K562 (cell line): ENCODE data around the gene BSCL2. TPM values are rescaled to one million over a fixed set of nuclear protein-coding genes. Genes with fewer than 3 reads are reported as not detected.

Experiments
- ARID2 ChIP-seq: fragments of 450-650 bp; IDR thresholded peaks from 2 replicates; pipeline ENCODE4 v1.6.1; 2017; ENCODE audit warnings: antibody characterized with exemption, mild to moderate bottlenecking
- BHLHE40 ChIP-seq: IDR thresholded peaks from 2 replicates; pipeline ENCODE4 v1.6.1; 2011; ENCODE audit warnings: low read length, improper control_type of control experiment
- CTBP1 ChIP-seq: fragments of 450-650 bp; IDR thresholded peaks from 2 replicates; pipeline ENCODE4 v1.6.1; 2016; ENCODE audit warnings: borderline replicate concordance
- GATA2 ChIP-seq: sonication (generic); formaldehyde crosslinking; IDR thresholded peaks from 2 replicates; pipeline ENCODE4 v1.4.0; 2020; ENCODE audit warnings: mild to moderate bottlenecking, missing genetic modification reagents
- MAFG ChIP-seq: fragments of 450-650 bp; conservative IDR thresholded peaks from 2 replicates; pipeline ENCODE4 v1.6.1; 2016; ENCODE audit warnings: missing genetic modification characterization, missing compliant biosample characterization
- RAD21 ChIP-seq, 2 experiments: fragments of 250-450 bp in 1 of 2; fragments of 450-650 bp in 1 of 2; sonication (Bioruptor Pico) in 1 of 2; formaldehyde crosslinking in 1 of 2; IDR thresholded peaks in 1 of 2; conservative IDR thresholded peaks in 1 of 2; 2 replicates each; pipeline versions ENCODE4 v1.4.0 to v1.8.0; 2020 to 2022; ENCODE audit warnings: mild to moderate bottlenecking in 2 of 2, moderate library complexity in 1 of 2
- SPI1 ChIP-seq: IDR thresholded peaks from 2 replicates; pipeline ENCODE4 v1.6.1; 2011; ENCODE audit warnings: low read depth, low read length, control low read depth, borderline replicate concordance
- USF1 ChIP-seq: sonication (generic); formaldehyde crosslinking; IDR thresholded peaks from 2 replicates; pipeline ENCODE4 v1.9.0; 2022; ENCODE audit warnings: mild to moderate bottlenecking, missing genetic modification reagents
- YY1 ChIP-seq, 3 experiments: IDR thresholded peaks; 2 replicates each; pipeline ENCODE4 v1.6.1; 2011; ENCODE audit warnings: low read length in 2 of 3, mild to moderate bottlenecking in 2 of 3, moderate library complexity in 2 of 3, borderline replicate concordance in 1 of 3, control low read depth in 1 of 3, low read depth in 1 of 3; ENCODE audit not compliant: insufficient read depth in 3 of 3, insufficient replicate concordance in 2 of 3, control insufficient read depth in 1 of 3, insufficient read length in 1 of 3; ENCODE audit errors: extremely low read depth in 1 of 3
- ZBTB17 ChIP-seq: fragments of 450-650 bp; formaldehyde crosslinking; IDR thresholded peaks from 2 replicates; pipeline ENCODE4 v1.4.0; 2020; ENCODE audit warnings: mild to moderate bottlenecking
- ZBTB34 ChIP-seq: fragments of 250-450 bp; sonication (Bioruptor Pico); IDR thresholded peaks from 2 replicates; pipeline ENCODE4 v1.8.0; 2021; ENCODE audit warnings: mild to moderate bottlenecking, moderate library complexity
- ZFP1 ChIP-seq: fragments of 450-650 bp; formaldehyde crosslinking; IDR thresholded peaks from 2 replicates; pipeline ENCODE4 v1.4.0; 2020; ENCODE audit warnings: mild to moderate bottlenecking, mixed read lengths
- ZNF318 ChIP-seq, 2 experiments: fragments of 450-650 bp; IDR thresholded peaks; 2 replicates each; pipeline ENCODE4 v1.6.1; 2016; ENCODE audit warnings: mild to moderate bottlenecking in 2 of 2, borderline replicate concordance in 1 of 2, low read depth in 1 of 2, moderate library complexity in 1 of 2
- ZNF354B ChIP-seq: fragments of 250-450 bp; sonication (Bioruptor Pico); IDR thresholded peaks from 2 replicates; pipeline ENCODE4 v1.4.0; 2020
- ZNF551 ChIP-seq: fragments of 250-450 bp; sonication (Bioruptor Pico); IDR thresholded peaks from 2 replicates; pipeline ENCODE4 v1.5.0; 2021; ENCODE audit warnings: mild to moderate bottlenecking, moderate library complexity
- ZNF707 ChIP-seq: fragments of 250-450 bp; sonication (Bioruptor Pico); conservative IDR thresholded peaks from 2 replicates; pipeline ENCODE4 v1.8.0; 2022; ENCODE audit warnings: inconsistent platforms, mild to moderate bottlenecking, moderate library complexity
- ZNF830 ChIP-seq: fragments of 250-450 bp; sonication (Bioruptor Pico); IDR thresholded peaks from 2 replicates; pipeline ENCODE4 v1.5.0; 2021; ENCODE audit warnings: mild to moderate bottlenecking
- polyA plus RNA-seq, 8 experiments: library from polyadenylated mRNA; depleted of rRNA in 4 of 8; stranded (reverse) in 5 of 8; unstranded in 3 of 8; fragments of >200 nt; fragmentation: Nextera tagmentation in 2 of 8; fragmentation: Illumina TruSeq in 1 of 8; extraction: Ambion mirVana in 2 of 8; extraction: Trizol in 1 of 8; gene quantifications; 2 replicates each; pipeline versions ENCODE4 v1.2.1 to v1.2.3, GENCODE V29; 2011 to 2014; ENCODE audit warnings: inconsistent platforms in 1 of 8, missing spikeins in 1 of 8
- total RNA-seq, 7 experiments: library from RNA; depleted of rRNA in 6 of 7; stranded (reverse); fragments of >200 nt in 6 of 7; fragmentation: Illumina TruSeq in 2 of 7; extraction: Trizol in 2 of 7; gene quantifications; 2 replicates each; pipeline versions ENCODE4 v1.2.1 to v1.2.3, GENCODE V29; 2011 to 2021; ENCODE audit warnings: low replicate concordance in 1 of 7

BSCL2 gene
- total and polyA plus RNA-seq, 9 of the 15 experiments (the other 6 are each of a cell fraction or from before 2014, with no cell fraction given), result 18.9 to 51.7 (median 35.2) TPM

- TF ChIP-seq ZBTB17 (CRISPR knock-in tag), result 0 out of 2 replicates have a peak, but pooled peaks have one; percentile 39
- TF ChIP-seq ZBTB34 (CRISPR knock-in tag), result no peak
- TF ChIP-seq ZNF354B (CRISPR knock-in tag), result no peak
- peak; percentile 77 to 84 for TF ChIP-seq RAD21 (CRISPR knock-in tag; conservative IDR thresholded peaks at IDR 0.05 in 1 of 2, IDR thresholded peaks at IDR 0.05 in 1 of 2)
- 0 out of 2 replicates have a peak, but pooled peaks have one; percentile 10 for TF ChIP-seq USF1 (CRISPR knock-in tag)
- TF ChIP-seq ARID2, result 0 out of 2 replicates have a peak, but pooled peaks have one; percentile 43
- TF ChIP-seq SPI1, result no peak
- TF ChIP-seq ZNF551 (CRISPR knock-in tag), result no peak
- TF ChIP-seq YY1 (IDR thresholded peaks at IDR 0.05; ENCODE audit: borderline replicate concordance in 1 of 3, control insufficient read depth in 1 of 3, extremely low read depth in 1 of 3, insufficient read depth in 3 of 3, insufficient read length in 1 of 3, insufficient replicate concordance in 2 of 3, low read depth in 1 of 3, low read length in 2 of 3), result peak in 1 of 3 experiments; percentile 9
- TF ChIP-seq CTBP1, result peak; percentile 21; the same call in 1 of the 2 replicates
- TF ChIP-seq BHLHE40, result peak; percentile 32; the same call in 1 of the 2 replicates
- no peak for TF ChIP-seq ZNF318 (IDR thresholded peaks at IDR 0.05; ENCODE audit: borderline replicate concordance in 1 of 2, low read depth in 1 of 2)
- no peak for TF ChIP-seq ZFP1 (CRISPR knock-in tag)
- TF ChIP-seq GATA2 (CRISPR knock-in tag), result no peak
- no peak for TF ChIP-seq ZNF830 (CRISPR knock-in tag)
- TF ChIP-seq MAFG (tag), result peak; percentile 16; the same call in 1 of the 2 replicates
- no peak for TF ChIP-seq ZNF707 (CRISPR knock-in tag)
Observed at GRCh38 chr11:62694455-62695167, 12.6 kb downstream of the BSCL2 start (continued).
